ENCODE measurements around the gene WDR31. TPM values are rescaled to one million over a fixed set of nuclear protein-coding genes. Genes with fewer than 3 reads are reported as not detected.
"Not testable (repeated sequence)": the region's sequence is repeated elsewhere in the genome, so short reads cannot be mapped to it uniquely, and the experiment has no call there.

The WDR31 gene
- 1 to 10 TPM; 4.9 to 6.8 (median 6.2) TPM for polyA plus RNA-seq (ENCODE audit: insufficient read depth in 1 of 5, insufficient read length in 5 of 5, low replicate concordance in 1 of 5)
- long read RNA-seq, donor 1, full-length matches to known transcripts, result 1 of 1 reads
- long read RNA-seq, donor 1, partial matches to known transcripts, result 0 of 1 reads
- long read RNA-seq, donor 1, other reads (novel, unspliced or antisense), result 0 of 1 reads
- long read RNA-seq, donor 2, partial matches to known transcripts, result 0 of 1 reads
- long read RNA-seq, donor 2, other reads (novel, unspliced or antisense), result 0 of 1 reads
- long read RNA-seq, donor 3, partial matches to known transcripts, result 0 of 1 reads
- long read RNA-seq, donor 3, other reads (novel, unspliced or antisense), result 0 of 1 reads
- long read RNA-seq, donor 4, partial matches to known transcripts, result 0 of 1 reads
- long read RNA-seq, donor 4, other reads (novel, unspliced or antisense), result 0 of 1 reads
- long read RNA-seq, donor 5, full-length matches to known transcripts, result 1 of 1 reads
- long read RNA-seq, donor 5, partial matches to known transcripts, result 0 of 1 reads
- long read RNA-seq, donor 5, other reads (novel, unspliced or antisense), result 0 of 1 reads
- long read RNA-seq, donor 6, partial matches to known transcripts, result 0 of 2 reads
- long read RNA-seq, donor 6, other reads (novel, unspliced or antisense), result 0 of 2 reads
- long read RNA-seq, donor 7, result 0 reads
- long read RNA-seq, donor 8, result 0 reads

GRCh38 chr9:113340011-113340699, at the start of gene WDR31:
WDR31 (minus strand) TSS chr9:113340275; CDS start chr9:113332022, 8,253 bp downstream.
- DNase-seq, result peak; percentile 88 to 91

- no peak for DNase-seq
These were observed 49.4 kb upstream of the WDR31 start for GRCh38 chr9:113389451-113389850.

- no peak for DNase-seq
These were observed 48.8 kb upstream of the WDR31 start for GRCh38 chr9:113388833-113389232.

GRCh38 chr9:113387560-113388230, 47.6 kb upstream of the WDR31 start:
- DNase-seq, result no peak

GRCh38 chr9:113386571-113387393, 46.7 kb upstream of the WDR31 start:
- no peak for DNase-seq

GRCh38 chr9:113381909-113382411, 41.9 kb upstream of the WDR31 start:
- peak in 1 of 2 donors; percentile 48 for DNase-seq

- not testable (repeated sequence) for DNase-seq
These were observed 41.4 kb upstream of the WDR31 start for GRCh38 chr9:113381441-113381840.

GRCh38 chr9:113380869-113381378, 40.8 kb upstream of the WDR31 start:
- DNase-seq, result no peak

GRCh38 chr9:113379829-113380210, 39.7 kb upstream of the WDR31 start:
- not testable (repeated sequence) for DNase-seq

GRCh38 chr9:113379094-113379828, 39.2 kb upstream of the WDR31 start:
- DNase-seq, result not testable (repeated sequence)

- DNase-seq, result peak; percentile 74 to 79
These were observed 36.8 kb upstream of the WDR31 start, which contains the start of gene HDHD3 for GRCh38 chr9:113376634-113377567. HDHD3 (minus strand) TSS chr9:113376986; CDS start chr9:113374354, 2,632 bp downstream.

GRCh38 chr9:113375057-113376023, 35.3 kb upstream of the WDR31 start:
- DNase-seq, result no peak

GRCh38 chr9:113373676-113374392, 33.8 kb upstream of the WDR31 start:
- DNase-seq, result no peak

GRCh38 chr9:113373256-113373655, 33.2 kb upstream of the WDR31 start:
- no peak for DNase-seq

GRCh38 chr9:113372059-113372458, 32.0 kb upstream of the WDR31 start:
- no peak for DNase-seq

- DNase-seq, result no peak
These were observed 30.8 kb upstream of the WDR31 start for GRCh38 chr9:113370806-113371325.

Measured in right lung (tissue), 10 donors.